GM12892 (cell line): ENCODE results near the gene APOL1.

Source experiments
- POLR2A ChIP-seq: IDR thresholded peaks from 2 replicates; pipeline ENCODE4 v1.6.1; 2011; ENCODE audit warnings: low read depth, low read length, control low read depth
- POLR2AphosphoS5 ChIP-seq: IDR thresholded peaks from 2 replicates; pipeline ENCODE4 v1.6.1; 2011; ENCODE audit warnings: low read depth, low read length, control low read depth

- TF ChIP-seq POLR2A (no peak), POLR2AphosphoS5 (no peak)
Observed at GRCh38 chr22:36208162-36208765, 44.7 kb upstream of the APOL1 start.
